ENCODE measurements around the gene FAM170B.

FAM170B gene

DNA sequence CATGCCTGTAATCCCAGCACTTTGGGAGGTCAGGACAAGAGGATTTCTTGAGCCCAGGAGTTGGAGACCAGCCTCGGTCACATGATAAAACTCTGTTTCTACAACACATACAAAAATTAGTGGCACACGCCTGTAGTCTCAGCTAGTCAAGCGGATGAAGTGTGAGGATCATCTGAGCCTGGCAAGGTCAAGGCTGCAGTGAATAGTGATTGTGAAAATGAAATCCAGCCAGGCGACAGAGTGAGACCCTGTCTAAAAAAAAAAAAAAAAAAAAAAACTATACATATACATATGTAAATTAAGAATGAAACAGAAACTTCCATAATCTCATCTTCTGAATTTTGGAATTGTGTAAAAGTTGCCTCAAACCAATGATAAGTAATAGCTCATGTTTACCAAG lies 18.2 kb upstream of the FAM170B start:
- H3K4me1 ChIP-seq (ENCODE audit: control insufficient read depth, insufficient read depth, low read length, poor library complexity, severe bottlenecking), result peaks cover 4% of the 10 kb centered on the region

DNA sequence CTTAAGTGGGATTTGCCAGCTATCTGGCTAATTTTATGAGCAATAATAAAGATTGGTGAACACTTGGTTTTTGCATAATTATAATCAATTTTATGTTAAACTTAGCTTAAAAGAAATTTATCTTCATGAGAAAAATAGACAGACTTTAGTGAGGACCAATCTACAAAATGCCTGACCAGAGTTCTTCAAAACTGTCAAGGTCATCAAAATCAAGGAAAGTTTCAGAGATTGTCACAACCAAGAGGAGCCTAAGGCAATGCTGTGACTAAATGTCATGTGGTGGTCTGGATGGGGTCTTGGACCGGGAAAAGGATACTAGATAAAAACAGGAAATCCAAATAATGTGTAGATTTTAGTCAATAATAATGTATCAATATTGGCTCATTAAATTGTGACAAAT lies 17.7 kb upstream of the FAM170B start:
- no peak overlapping the region for H3K27ac ChIP-seq (ENCODE audit: low read depth, low read length, severe bottlenecking)
- no peaks in the 10 kb centered on the region for H3K9me3 ChIP-seq (ENCODE audit: control insufficient read depth, low read length)
- peaks cover 4% of the 10 kb centered on the region for H3K4me1 ChIP-seq (ENCODE audit: control insufficient read depth, insufficient read depth, low read length, poor library complexity, severe bottlenecking)
- 80% methylated on average over 1 of the region's 1 CpG; no CpG with 5 or more reads in 1 of the 2 experiments for WGBS, 2 experiments (ENCODE audit: insufficient coverage in 2 of 2)
- no peaks in the 10 kb centered on the region for H3K36me3 ChIP-seq (ENCODE audit: control insufficient read depth, insufficient read depth, low read length)
- H3K4me3 ChIP-seq (ENCODE audit: extremely low read depth, insufficient read depth, low read length, poor library complexity, severe bottlenecking), result no peak overlapping the region

More for the DNA sequence above, 18.2 kb upstream of the FAM170B start:
- WGBS, 2 experiments (ENCODE audit: insufficient coverage in 2 of 2), result no CpG with 5 or more reads among the region's 4 CpGs
- no peak overlapping the region for H3K4me3 ChIP-seq (ENCODE audit: extremely low read depth, insufficient read depth, low read length, poor library complexity, severe bottlenecking)
- no peak overlapping the region for H3K27ac ChIP-seq (ENCODE audit: low read depth, low read length, severe bottlenecking)
- no peaks in the 10 kb centered on the region for H3K9me3 ChIP-seq (ENCODE audit: control insufficient read depth, low read length)
- H3K36me3 ChIP-seq (ENCODE audit: control insufficient read depth, insufficient read depth, low read length), result no peaks in the 10 kb centered on the region

- Histone ChIP-seq H3K4me3 (ENCODE audit: extremely low read depth, insufficient read depth, low read length, poor library complexity, severe bottlenecking) (no peak overlapping the region), H3K9me3 (ENCODE audit: control insufficient read depth, low read length) (no peaks in the 10 kb centered on the region), H3K36me3 (ENCODE audit: control insufficient read depth, insufficient read depth, low read length) (no peaks in the 10 kb centered on the region), H3K4me1 (ENCODE audit: control insufficient read depth, insufficient read depth, low read length, poor library complexity, severe bottlenecking) (peaks cover 4% of the 10 kb centered on the region), H3K27ac (ENCODE audit: low read depth, low read length, severe bottlenecking) (no peak overlapping the region)
- WGBS, 2 experiments (ENCODE audit: insufficient coverage in 2 of 2), result 80 to 81% methylated on average over 2 of the region's 2 CpGs
These were observed 17.2 kb upstream of the FAM170B start for GRCh38 chr10:49151025-49151445.

GRCh38 chr10:49150426-49150825 lies 16.6 kb upstream of the FAM170B start:
- Histone ChIP-seq H3K4me1 (ENCODE audit: control insufficient read depth, insufficient read depth, low read length, poor library complexity, severe bottlenecking) (peaks cover 4% of the 10 kb centered on the region), H3K9me3 (ENCODE audit: control insufficient read depth, low read length) (no peaks in the 10 kb centered on the region), H3K36me3 (ENCODE audit: control insufficient read depth, insufficient read depth, low read length) (no peaks in the 10 kb centered on the region), H3K4me3 (ENCODE audit: extremely low read depth, insufficient read depth, low read length, poor library complexity, severe bottlenecking) (no peak overlapping the region), H3K27ac (ENCODE audit: low read depth, low read length, severe bottlenecking) (no peak overlapping the region)
- WGBS, 2 experiments (ENCODE audit: insufficient coverage in 2 of 2), result 83 to 93% methylated on average over 3 to 4 of the region's 5 CpGs

GRCh38 chr10:49149881-49150280 lies 16.1 kb upstream of the FAM170B start:
- Histone ChIP-seq H3K27ac (ENCODE audit: low read depth, low read length, severe bottlenecking) (no peak overlapping the region), H3K4me1 (ENCODE audit: control insufficient read depth, insufficient read depth, low read length, poor library complexity, severe bottlenecking) (peaks cover 4% of the 10 kb centered on the region), H3K36me3 (ENCODE audit: control insufficient read depth, insufficient read depth, low read length) (no peaks in the 10 kb centered on the region), H3K4me3 (ENCODE audit: extremely low read depth, insufficient read depth, low read length, poor library complexity, severe bottlenecking) (no peak overlapping the region), H3K9me3 (ENCODE audit: control insufficient read depth, low read length) (no peaks in the 10 kb centered on the region)
- WGBS, 2 experiments (ENCODE audit: insufficient coverage in 2 of 2), result 87 to 92% methylated on average over 3 of the region's 3 CpGs

DNA sequence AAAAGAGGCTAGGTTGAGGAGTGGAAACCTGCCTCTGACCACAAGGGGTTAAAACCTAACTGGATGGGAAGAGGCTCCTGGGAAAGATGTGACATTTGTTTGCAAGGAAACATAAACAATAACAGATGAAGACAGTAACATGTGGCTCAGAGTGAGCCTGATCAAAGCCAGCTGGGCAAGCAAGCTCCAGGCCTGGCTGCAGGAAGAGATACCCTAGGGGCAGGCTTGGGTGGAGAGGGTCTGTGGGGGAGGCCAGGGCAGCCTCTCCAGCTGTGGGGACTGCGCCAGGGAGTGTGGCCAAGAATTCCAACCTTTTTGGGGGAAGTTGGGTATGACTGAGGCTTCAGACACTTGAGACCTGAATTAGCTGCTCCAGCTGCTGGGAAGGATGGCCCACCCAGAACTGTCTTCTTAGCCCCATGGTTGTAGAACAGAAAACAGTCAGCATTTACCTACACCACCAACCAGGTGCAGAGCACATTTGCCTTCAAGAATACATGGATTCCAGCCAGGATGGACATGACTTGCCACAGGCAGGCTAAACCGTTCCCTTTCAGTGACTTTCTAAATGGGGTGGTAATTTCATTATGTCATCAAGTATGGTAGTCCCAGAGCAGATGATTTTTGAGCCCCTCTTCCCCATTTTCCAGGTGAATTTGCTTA lies 10.4 kb upstream of the FAM170B start:
- Histone ChIP-seq H3K36me3 (ENCODE audit: control insufficient read depth, insufficient read depth, low read length) (no peaks in the 10 kb centered on the region), H3K4me1 (ENCODE audit: control insufficient read depth, insufficient read depth, low read length, poor library complexity, severe bottlenecking) (peaks cover 8% of the 10 kb centered on the region), H3K4me3 (ENCODE audit: extremely low read depth, insufficient read depth, low read length, poor library complexity, severe bottlenecking) (no peak overlapping the region), H3K27ac (ENCODE audit: low read depth, low read length, severe bottlenecking) (no peak overlapping the region), H3K9me3 (ENCODE audit: control insufficient read depth, low read length) (no peaks in the 10 kb centered on the region)
- 92 to 100% methylated on average over 2 of the region's 2 CpGs for WGBS, 2 experiments (ENCODE audit: insufficient coverage in 2 of 2)

GRCh38 chr10:49143249-49143648 lies 9.4 kb upstream of the FAM170B start:
- no peaks in the 10 kb centered on the region for H3K36me3 ChIP-seq (ENCODE audit: control insufficient read depth, insufficient read depth, low read length)

DNA sequence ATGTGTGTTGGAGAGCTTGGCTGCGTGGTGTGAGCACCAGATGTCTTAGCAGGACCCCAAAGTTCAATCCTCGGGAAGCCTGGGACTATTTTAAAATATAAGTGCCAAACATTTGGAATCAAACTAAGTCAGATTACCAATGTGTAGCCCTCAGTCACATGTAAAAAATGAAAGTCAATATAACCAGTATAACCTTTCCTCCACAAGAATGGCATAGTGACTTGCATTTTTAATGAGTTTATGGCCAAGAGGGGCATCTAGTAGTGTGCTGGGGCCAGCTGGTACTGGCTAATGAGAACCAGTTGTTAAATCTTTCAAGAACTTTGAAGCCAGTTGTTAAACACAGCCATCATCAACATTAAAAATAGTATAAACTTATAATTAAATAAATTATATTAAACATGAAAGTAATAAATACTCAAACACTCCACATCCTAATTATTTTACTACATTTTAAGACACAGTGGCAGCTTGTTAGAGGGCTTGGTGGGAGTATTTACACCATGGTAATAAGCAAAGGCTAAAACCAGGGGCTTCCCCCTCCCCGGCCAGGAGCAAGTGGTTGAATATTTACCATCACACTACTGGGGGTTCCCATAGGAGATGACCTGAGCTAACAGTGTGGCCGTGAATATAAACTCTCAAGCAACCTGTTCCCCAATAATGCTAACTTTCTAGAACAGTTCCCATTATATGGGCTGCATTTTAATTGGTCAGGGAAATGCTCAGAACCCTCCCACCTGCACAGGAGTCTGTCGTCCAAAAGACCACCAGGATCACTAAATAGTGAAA lies 7.9 kb upstream of the FAM170B start:
- Histone ChIP-seq H3K36me3 (ENCODE audit: control insufficient read depth, insufficient read depth, low read length) (no peaks in the 10 kb centered on the region), H3K9me3 (ENCODE audit: control insufficient read depth, low read length) (no peaks in the 10 kb centered on the region), H3K4me1 (ENCODE audit: control insufficient read depth, insufficient read depth, low read length, poor library complexity, severe bottlenecking) (peaks cover 8% of the 10 kb centered on the region), H3K27ac (ENCODE audit: low read depth, low read length, severe bottlenecking) (no peak overlapping the region), H3K4me3 (ENCODE audit: extremely low read depth, insufficient read depth, low read length, poor library complexity, severe bottlenecking) (no peak overlapping the region)
- WGBS, 2 experiments (ENCODE audit: insufficient coverage in 2 of 2), result 93 to 97% methylated on average over 3 to 4 of the region's 5 CpGs

More at GRCh38 chr10:49143249-49143648, 9.4 kb upstream of the FAM170B start:
- Histone ChIP-seq H3K4me1 (ENCODE audit: control insufficient read depth, insufficient read depth, low read length, poor library complexity, severe bottlenecking) (peaks cover 8% of the 10 kb centered on the region), H3K4me3 (ENCODE audit: extremely low read depth, insufficient read depth, low read length, poor library complexity, severe bottlenecking) (no peak overlapping the region), H3K9me3 (ENCODE audit: control insufficient read depth, low read length) (no peaks in the 10 kb centered on the region), H3K27ac (ENCODE audit: low read depth, low read length, severe bottlenecking) (no peak overlapping the region)

DNA sequence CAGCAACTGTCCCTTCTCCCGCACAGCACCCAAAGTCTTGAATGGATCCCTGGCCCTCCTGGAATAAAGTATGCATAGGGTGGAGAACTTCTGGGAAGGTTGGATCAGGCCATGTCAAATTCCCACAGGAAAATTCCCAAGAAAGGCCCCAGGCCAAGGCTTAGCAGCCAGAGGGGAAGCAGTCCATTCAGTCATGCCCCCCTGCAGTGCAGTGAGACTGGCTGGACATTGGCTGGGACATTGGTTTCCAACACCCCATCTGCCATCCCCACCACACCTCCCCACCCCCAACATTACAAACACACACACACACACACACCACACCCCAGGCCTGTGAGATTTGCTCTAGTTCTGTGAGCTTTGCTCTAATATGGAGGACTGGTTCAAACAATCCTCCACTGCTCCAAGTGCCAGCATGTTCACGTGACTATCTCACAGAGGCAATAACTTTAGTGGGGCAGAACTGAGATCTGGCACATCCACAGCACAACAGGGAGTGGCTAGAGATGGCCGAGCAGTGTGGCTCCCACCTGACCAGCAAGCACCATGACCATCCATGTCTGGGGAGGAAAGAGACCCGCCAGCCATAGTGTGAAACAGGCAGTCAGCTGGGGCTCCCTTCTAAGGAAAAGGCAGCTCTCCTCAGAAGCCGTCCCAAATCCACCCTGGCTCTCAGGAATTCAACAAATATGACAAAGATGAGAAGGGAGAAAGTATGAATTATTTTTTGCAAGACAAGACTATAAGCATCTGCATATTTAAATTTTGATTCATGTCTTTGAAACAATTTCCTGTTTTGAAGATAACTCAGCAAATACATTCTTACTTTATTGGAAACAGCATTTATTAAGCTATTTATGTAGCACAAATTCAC lies 6.7 kb upstream of the FAM170B start:
- H3K4me1 ChIP-seq (ENCODE audit: control insufficient read depth, insufficient read depth, low read length, poor library complexity, severe bottlenecking), result peaks cover 8% of the 10 kb centered on the region
- no peaks in the 10 kb centered on the region for H3K36me3 ChIP-seq (ENCODE audit: control insufficient read depth, insufficient read depth, low read length)
- H3K9me3 ChIP-seq (ENCODE audit: control insufficient read depth, low read length), result no peaks in the 10 kb centered on the region
- 86 to 94% methylated on average over 2 to 3 of the region's 5 CpGs for WGBS, 2 experiments (ENCODE audit: insufficient coverage in 2 of 2)
- H3K4me3 ChIP-seq (ENCODE audit: extremely low read depth, insufficient read depth, low read length, poor library complexity, severe bottlenecking), result no peak overlapping the region
- H3K27ac ChIP-seq (ENCODE audit: low read depth, low read length, severe bottlenecking), result no peak overlapping the region

- Histone ChIP-seq H3K4me3 (ENCODE audit: extremely low read depth, insufficient read depth, low read length, poor library complexity, severe bottlenecking) (no peak overlapping the region), H3K9me3 (ENCODE audit: control insufficient read depth, low read length) (no peaks in the 10 kb centered on the region), H3K4me1 (ENCODE audit: control insufficient read depth, insufficient read depth, low read length, poor library complexity, severe bottlenecking) (peaks cover 8% of the 10 kb centered on the region), H3K36me3 (ENCODE audit: control insufficient read depth, insufficient read depth, low read length) (no peaks in the 10 kb centered on the region), H3K27ac (ENCODE audit: low read depth, low read length, severe bottlenecking) (no peak overlapping the region)
- 95 to 100% methylated on average over 1 to 4 of the region's 4 CpGs for WGBS, 2 experiments (ENCODE audit: insufficient coverage in 2 of 2)
These were observed 6.0 kb upstream of the FAM170B start for GRCh38 chr10:49139846-49140195.

All from mesodermal cell (in vitro differentiated cells).